A673 (cell line): Measurements from ENCODE around the gene NLRP12. TPM values are rescaled to one million over a fixed set of nuclear protein-coding genes. Genes with fewer than 3 reads are reported as not detected.
"Not testable (repeated sequence)": the region's sequence is repeated elsewhere in the genome, so short reads cannot be mapped to it uniquely, and the experiment has no call there.

Source experiments
- BruUV-seq: library from RNA; stranded (reverse); fragments of 400-500 nt; replicated peaks from 2 replicates; lab custom pipeline; 2021; lab: Mats Ljungman, UMichigan
- CTCF ChIA-PET: fragments of 300-600 bp; sonication (Branson Sonifier 250); formaldehyde crosslinking; loops from one replicate; lab custom pipeline; 2022; ENCODE audit warnings: antibody characterized with exemption; lab: Charles Lee
- POLR2A ChIA-PET: fragments of 300-600 bp; sonication (Branson Sonifier 250); formaldehyde crosslinking; loops from one replicate; lab custom pipeline; 2022; ENCODE audit warnings: antibody characterized with exemption; ENCODE audit not compliant: low non-redundant PET; lab: Charles Lee
- DNase-seq: peaks from one replicate; pipeline ENCODE4 v3.0.0-alpha.2; 2015; ENCODE audit warnings: low spot score
- H3K27ac ChIP-seq: fragments of 200-600 bp; sonication (generic); 2 replicates; pipeline ENCODE4 v1.5.1; 2016; ENCODE audit warnings: mixed run types, low read depth, mild to moderate bottlenecking, mixed read lengths, antibody characterized with exemption, low read length; ENCODE audit not compliant: poor library complexity, severe bottlenecking
- H3K27me3 ChIP-seq: fragments of 200-600 bp; sonication (generic); replicated peaks from 2 replicates; pipeline ENCODE4 v1.6.1; 2017; ENCODE audit warnings: mixed run types, low read depth, mild to moderate bottlenecking, mixed read lengths, antibody characterized with exemption, low read length; ENCODE audit not compliant: insufficient read depth, poor library complexity
- H3K36me3 ChIP-seq: fragments of 200-600 bp; sonication (generic); 2 replicates; pipeline ENCODE4 v1.6.1; 2016; ENCODE audit warnings: mixed run types, mild to moderate bottlenecking, mixed read lengths, antibody characterized with exemption, low read length; ENCODE audit not compliant: insufficient read depth, poor library complexity, severe bottlenecking
- H3K4me1 ChIP-seq: fragments of 200-600 bp; sonication (generic); 2 replicates; pipeline ENCODE4 v1.6.1; 2017; ENCODE audit warnings: mixed run types, mild to moderate bottlenecking, mixed read lengths, antibody characterized with exemption, low read length; ENCODE audit not compliant: insufficient read depth, poor library complexity, severe bottlenecking
- H3K4me3 ChIP-seq: fragments of 200-600 bp; sonication (generic); 2 replicates; pipeline ENCODE4 v1.5.1; 2016; ENCODE audit warnings: low read depth, mixed run types, mild to moderate bottlenecking, mixed read lengths, low read length; ENCODE audit not compliant: poor library complexity, severe bottlenecking
- H3K9me3 ChIP-seq: fragments of 200-600 bp; sonication (generic); 2 replicates; pipeline ENCODE4 v1.6.1; 2016; ENCODE audit warnings: mixed run types, low read depth, mild to moderate bottlenecking, mixed read lengths, antibody characterized with exemption, low read length; ENCODE audit not compliant: poor library complexity, severe bottlenecking
- CTCF ChIP-seq: fragments of 300-800, 200-600 bp; sonication (generic); conservative IDR thresholded peaks from 2 replicates; pipeline ENCODE4 v1.5.1; 2017; ENCODE audit warnings: low read depth, mild to moderate bottlenecking, antibody characterized with exemption, low read length, moderate library complexity, mixed read lengths
- EZH2 ChIP-seq: fragments of 200-600 bp; sonication (generic); IDR thresholded peaks from 2 replicates; pipeline ENCODE4 v1.6.1; 2017; ENCODE audit warnings: borderline replicate concordance, low read depth, mild to moderate bottlenecking, mixed read lengths, antibody characterized with exemption, low read length; ENCODE audit not compliant: poor library complexity, severe bottlenecking
- intact Hi-C: fragments of 100-400 bp; cut with micrococcal nuclease; formaldehyde crosslinking; loops from one replicate; pipeline ENCODE4 v1.10.0; 2022; ENCODE audit not compliant: unreplicated experiment
- microRNA-seq: library from miRNA; unstranded; fragments of <30 nt; microRNA quantifications from one replicate; pipeline ENCODE4 v1.2.0, GENCODE V29; 2021
- total RNA-seq: library from RNA; stranded (reverse); gene quantifications from 2 replicates; pipeline ENCODE4 v1.2.3, GENCODE V29; 2021

The NLRP12 gene
- total RNA-seq, 1 experiment from 2014 or later: not detected

- Histone ChIP-seq H3K9me3 (no peaks in the 10 kb centered on the region), H3K36me3 (no peaks in the 10 kb centered on the region), H3K27me3 (peaks cover 4% of the 10 kb centered on the region), H3K27ac (no peak overlapping the region), H3K4me3 (no peak overlapping the region), H3K4me1 (no peaks in the 10 kb centered on the region)
- ChIA-PET CTCF (no interaction called here), POLR2A (no interaction called here)
- DNase-seq: no peak
- intact Hi-C loops: no loop called here
- TF ChIP-seq CTCF: no peak
- no peak for TF ChIP-seq EZH2
- no TSS peak for BruUV-seq
These were observed 53.0 kb downstream of the NLRP12 start for GRCh38 chr19:53771144-53771543.

- BruUV-seq, intact Hi-C loops, POLR2A ChIA-PET, H3K4me3 ChIP-seq, H3K9me3 ChIP-seq, H3K36me3 ChIP-seq, H3K27ac ChIP-seq, DNase-seq, H3K27me3 ChIP-seq, CTCF ChIA-PET, H3K4me1 ChIP-seq: not testable (repeated sequence)
These were observed 54.3 kb downstream of the NLRP12 start for GRCh38 chr19:53769696-53770309.

GRCh38 chr19:53768401-53768800, 55.7 kb downstream of the NLRP12 start:
- no peaks in the 10 kb centered on the region for H3K4me1 ChIP-seq
- ChIA-PET CTCF (no interaction called here), POLR2A (no interaction called here)
- intact Hi-C loops: no loop called here
- peaks cover 5% of the 10 kb centered on the region for H3K27me3 ChIP-seq
- no peaks in the 10 kb centered on the region for H3K9me3 ChIP-seq
- no peak overlapping the region for H3K4me3 ChIP-seq
- no TSS peak for BruUV-seq
- DNase-seq: no peak
- no peak overlapping the region for H3K27ac ChIP-seq
- TF ChIP-seq EZH2 (no peak), CTCF (no peak)
- no peaks in the 10 kb centered on the region for H3K36me3 ChIP-seq

- CTCF ChIA-PET, H3K27ac ChIP-seq, H3K27me3 ChIP-seq, H3K4me1 ChIP-seq, BruUV-seq, DNase-seq, H3K9me3 ChIP-seq, POLR2A ChIA-PET, H3K4me3 ChIP-seq, H3K36me3 ChIP-seq, intact Hi-C loops: not testable (repeated sequence)
These were observed 65.1 kb downstream of the NLRP12 start for GRCh38 chr19:53758991-53759390.

Small RNAs within 50 kb of the gene (microRNA-seq; reads per million reads assigned to microRNA genes)
- gene MIR1283-2: not detected
- not detected for gene MIR371A
- gene MIR372: 2.2 reads per million
- gene MIR373: not detected
- gene MIR516A1: not detected
- gene MIR516A2: not detected
- gene MIR519A1: 0.81 reads per million
- not detected for gene MIR521-1
- gene MIR522: 3.5 reads per million, percentile 9 among the genes with 10 or more reads in this experiment
- gene MIR527: not detected

Other genes with a start within 250 kb of the NLRP12 start
- gene DPRX, start 192.3 kb downstream of the NLRP12 start, total RNA-seq: not detected in 2 replicates
- gene MYADM, start 43.6 kb upstream of the NLRP12 start, total RNA-seq: 51.3 and 53.2 TPM in 2 replicates
- 0.57 and 0.84 TPM in 2 replicates for gene PRKCG, start 57.9 kb upstream of the NLRP12 start, total RNA-seq
- not detected in 2 replicates for gene CACNG7, start 85.0 kb upstream of the NLRP12 start, total RNA-seq
- gene CACNG8, start 138.6 kb upstream of the NLRP12 start, total RNA-seq: 1.3 TPM in 2 replicates
- gene CACNG6, start 167.3 kb upstream of the NLRP12 start, total RNA-seq: 0.50 TPM in 1 of 2 replicates, not detected in the other
- not detected in 2 replicates for gene VSTM1, start 239.6 kb upstream of the NLRP12 start, total RNA-seq